GM19025 (cell line): ENCODE measurements around the gene ART1.
"Not testable (repeated sequence)": the region's sequence is repeated elsewhere in the genome, so short reads cannot be mapped to it uniquely, and the experiment has no call there.

ENCODE experiments used
- ATAC-seq: cut with Tn5 transposase; IDR thresholded peaks from one replicate; pipeline ENCODE4 v1.9.1; 2021; ENCODE audit warnings: mild to moderate bottlenecking, low read depth, moderate library complexity; ENCODE audit not compliant: unreplicated experiment

The ART1 gene

DNA sequence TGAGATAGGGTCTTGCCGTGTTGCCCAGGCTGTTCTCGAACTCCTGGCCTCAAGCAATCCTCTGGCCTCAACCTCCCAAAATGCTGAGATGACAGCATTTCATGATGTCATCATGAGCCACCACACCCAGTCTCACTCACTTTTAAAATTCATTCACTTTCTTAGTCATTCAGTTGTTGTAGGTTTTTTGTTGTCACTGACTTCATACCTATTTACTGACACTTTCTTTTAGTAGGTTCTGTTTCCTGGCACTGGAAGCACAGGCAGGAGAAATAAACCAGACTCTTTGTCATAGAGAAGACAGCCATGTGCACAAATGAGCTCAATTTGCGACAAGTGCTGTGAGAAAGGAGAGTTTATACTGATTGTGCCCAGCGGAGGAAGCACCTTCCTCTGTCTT is 13.6 kb upstream of the ART1 start:
- no peak for ATAC-seq

DNA sequence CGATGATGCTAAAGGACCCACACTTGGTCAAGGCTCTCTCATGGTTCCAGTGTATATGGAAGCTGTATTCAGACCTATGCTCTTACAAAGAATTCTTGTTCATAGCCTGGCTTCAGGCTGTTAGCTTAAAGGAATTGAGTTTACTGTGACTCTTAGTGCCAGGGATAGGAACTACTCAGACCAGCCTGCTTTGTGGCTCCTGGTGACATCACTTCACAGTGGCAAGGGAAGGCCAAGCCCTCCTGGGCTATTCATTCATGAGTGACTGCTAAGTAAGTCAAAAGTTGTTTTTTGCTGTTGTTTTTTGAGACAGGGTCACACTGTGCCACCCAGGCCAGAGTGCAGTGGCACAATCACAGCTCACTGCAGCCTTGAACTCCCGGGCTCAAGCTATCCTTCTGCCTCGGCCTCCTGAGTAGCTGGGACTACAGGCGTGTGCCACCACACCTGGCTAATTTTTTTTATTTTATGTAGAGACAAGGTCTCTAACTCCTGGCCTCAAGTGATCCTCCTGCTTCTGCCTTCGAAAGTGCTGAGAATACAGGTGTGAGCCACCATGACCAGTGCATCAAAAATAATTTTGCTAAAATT is 12.8 kb upstream of the ART1 start:
- ATAC-seq = no peak

DNA sequence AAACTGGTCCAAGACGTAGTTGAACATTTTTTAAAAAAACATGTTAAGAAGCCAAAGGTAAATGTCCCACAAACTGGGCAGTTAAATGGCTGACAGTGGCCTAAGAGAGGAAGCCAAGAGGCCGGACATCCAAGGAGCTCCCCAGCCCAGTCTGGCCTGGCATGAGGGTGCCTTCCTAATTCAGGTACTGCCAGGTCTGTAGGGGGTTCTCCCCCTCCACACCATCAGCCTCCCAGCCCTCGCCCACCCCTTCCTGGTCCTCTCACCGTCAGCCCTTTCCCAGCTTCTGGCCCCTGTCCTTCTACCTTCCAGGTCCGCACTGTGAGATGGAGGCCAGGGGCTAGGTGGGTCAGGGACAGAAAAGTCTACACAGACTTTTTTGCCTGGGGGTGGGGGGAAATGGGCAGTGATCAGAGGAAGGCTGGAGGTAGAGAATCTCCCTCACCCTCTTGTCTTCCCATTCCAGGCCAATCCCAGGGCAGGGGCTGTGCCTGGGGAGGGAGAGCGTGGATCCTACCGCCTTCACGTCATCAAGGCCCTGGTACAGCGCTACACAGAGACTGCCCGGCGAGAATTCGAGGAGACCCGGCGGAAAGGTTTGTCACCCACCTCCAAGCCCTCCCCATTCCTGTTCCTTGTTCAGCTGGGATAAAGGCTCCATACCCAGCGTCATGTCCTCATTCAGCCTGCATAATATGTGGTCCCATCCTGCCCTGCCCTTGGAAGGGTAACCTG is 9.1 kb upstream of the ART1 start:
- no peak for ATAC-seq

DNA sequence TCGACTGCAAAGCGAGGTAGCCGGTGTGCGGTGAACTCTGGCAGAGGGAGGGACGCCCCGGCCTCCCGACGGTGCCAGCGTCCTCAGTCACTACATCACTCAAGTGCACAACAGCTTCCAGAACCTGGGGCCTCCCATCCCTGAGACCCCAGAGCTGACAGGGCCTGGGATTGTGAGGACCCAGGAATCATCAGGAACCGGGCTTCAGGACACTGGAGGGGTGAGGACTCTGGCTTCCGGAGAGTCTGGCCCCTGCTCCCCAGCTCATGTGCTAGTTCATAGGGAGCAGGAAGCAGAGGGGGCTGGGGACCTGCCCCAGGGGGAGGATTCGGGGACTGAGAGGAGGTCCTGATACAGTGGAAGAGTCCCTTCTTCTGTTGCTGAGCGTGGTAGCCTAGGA is 7.7 kb upstream of the ART1 start:
- no peak for ATAC-seq

DNA sequence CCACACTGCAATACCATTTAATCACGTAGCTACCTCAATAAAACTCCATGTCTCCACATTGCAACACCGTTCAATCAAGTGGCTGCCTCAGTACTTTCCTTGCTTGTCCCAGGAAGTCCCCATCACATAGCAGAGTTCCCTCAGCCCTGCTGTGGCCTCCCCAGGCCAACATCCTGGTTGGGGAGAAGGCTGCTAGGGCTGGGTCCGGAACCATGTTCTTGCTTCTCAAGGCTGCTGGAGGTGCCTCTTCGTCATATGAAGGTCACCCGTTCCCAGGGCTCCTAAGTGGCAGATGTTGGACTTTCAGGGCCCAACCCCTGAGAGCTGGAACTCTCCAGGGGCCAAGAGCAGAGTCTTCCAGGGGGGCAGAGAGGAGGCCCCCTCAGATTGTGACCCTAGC is 6.4 kb upstream of the ART1 start:
- no peak for ATAC-seq

DNA sequence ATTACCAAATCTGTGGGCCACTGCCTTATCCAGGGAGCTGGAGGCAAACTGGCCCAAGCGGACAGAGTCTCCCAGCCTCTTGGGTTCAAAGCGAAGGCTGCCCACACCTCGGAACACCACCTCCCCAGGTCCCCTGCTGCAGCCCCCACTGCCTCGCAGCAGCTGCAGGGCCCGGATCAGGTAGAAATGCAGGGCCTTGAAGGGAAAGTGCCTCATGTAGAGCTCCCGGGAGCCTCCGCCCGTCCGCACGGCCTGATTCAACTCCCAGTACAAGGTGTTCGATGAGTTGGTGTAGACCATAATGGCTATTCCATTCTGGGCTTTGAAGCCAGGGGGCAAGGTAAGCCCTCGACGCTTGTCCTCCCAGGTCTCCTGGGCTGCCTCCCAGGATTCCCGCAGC is 5.1 kb upstream of the ART1 start:
- no peak for ATAC-seq

DNA sequence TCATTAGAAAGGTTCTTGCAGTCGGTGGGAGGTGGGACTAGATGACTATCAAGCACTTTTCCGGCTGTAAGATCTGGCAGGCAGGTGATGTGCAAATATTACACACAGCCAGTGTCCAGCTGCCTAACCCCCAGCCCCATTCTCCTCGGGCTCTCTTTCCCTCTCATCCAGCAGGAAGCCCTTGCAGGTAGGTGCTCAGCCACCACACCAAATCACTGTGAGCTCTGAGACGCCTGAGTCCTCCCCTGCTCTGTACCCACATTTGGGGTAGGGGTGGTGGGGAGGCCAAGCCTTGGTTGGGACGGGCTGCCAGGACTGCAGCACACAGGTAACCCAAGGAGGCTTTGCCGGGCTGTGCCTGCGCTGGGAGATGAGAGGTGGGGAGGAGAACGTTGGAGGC is 3.7 kb upstream of the ART1 start:
- ATAC-seq = no peak

DNA sequence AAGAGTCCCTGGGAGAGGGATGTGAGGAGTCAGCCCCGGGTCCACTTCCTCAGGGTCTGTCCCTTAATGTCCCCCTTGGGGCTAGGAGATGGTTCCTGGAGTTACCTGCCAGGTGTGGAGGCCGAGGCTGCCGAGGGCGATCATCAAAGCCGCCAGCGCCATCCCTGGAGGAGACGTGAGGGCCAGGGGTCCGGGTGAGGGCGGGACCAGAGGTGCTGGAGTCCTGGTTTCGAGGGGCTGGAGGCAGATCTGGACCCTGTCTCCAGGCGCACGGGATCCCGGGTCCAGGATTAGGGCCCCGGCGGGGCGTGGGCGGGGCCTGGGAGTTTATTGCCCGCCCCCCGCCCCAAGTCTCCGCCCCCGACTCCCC is 3.2 kb upstream of the ART1 start, which contains the start of gene ART5:
TSS of gene ART5 (minus strand) at position 292 of the 370 bp plus-strand sequence. CDS start at position 162, 130 bp downstream.
- no peak for ATAC-seq

DNA sequence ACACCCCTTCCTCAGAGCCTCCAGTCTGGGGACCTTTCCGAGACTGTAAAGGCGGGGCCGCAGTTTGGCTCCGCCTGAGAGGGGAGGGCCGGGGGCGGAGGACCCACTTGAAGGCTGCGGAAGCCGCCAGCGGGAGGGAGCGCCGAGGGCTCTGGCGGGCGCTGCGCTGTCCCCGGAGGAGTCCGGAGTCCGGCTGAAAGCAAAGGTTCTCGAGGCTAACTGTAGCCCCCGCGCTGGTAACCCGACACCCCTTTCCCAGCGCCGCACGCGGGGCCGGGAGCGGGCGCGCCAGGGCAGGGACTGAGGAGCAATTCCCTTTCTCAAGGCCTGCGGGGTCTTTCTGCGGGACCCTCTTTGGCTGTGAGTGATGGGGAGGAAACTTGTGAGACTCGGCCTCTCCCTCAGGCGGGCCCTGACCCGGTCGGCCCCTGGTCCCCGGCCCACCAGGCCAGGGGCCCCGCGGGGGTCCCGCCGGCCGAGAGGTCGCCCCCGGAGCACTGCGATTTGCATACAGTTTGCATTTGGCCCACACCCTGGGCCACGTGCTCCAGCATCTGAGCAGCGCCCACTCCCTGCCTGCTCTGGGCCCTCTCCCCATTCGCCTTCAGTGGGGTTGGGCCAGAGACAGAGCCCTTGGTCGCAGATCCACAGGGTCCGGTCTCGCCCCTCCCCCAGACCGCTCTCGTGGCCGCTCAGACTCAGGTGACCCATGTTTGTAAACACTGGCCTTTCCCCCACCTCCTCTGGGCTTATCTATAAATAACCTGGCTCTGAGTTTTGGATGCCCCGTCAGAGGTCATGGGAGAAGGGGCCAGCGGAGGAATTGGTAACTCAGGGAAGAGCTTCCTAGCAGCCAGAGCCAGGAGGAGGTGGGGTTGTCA is 2.6 kb upstream of the ART1 start:
- no peak for ATAC-seq

DNA sequence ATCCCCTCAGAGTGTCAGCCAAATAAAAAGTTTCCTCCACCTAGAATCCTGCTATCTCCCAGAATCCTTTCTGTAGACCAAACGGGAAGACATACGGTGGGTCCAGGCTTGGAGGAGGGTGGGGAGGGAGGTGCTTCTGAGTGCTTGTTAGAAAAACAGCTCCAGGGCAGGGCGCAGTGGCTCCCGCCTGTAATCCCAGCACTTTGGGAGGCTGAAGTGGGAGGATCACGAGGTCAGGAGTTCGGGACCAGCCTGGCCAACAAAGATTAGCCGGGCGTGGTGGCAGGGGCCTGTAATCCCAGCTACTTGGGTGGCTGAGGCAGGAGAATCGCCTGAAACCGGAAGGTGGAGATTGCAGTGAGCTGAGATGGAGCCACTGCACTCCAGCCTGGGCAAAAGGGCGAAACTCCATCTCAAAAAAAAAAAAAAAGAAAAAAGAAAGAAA is 1.8 kb upstream of the ART1 start:
- not testable (repeated sequence) for ATAC-seq

DNA sequence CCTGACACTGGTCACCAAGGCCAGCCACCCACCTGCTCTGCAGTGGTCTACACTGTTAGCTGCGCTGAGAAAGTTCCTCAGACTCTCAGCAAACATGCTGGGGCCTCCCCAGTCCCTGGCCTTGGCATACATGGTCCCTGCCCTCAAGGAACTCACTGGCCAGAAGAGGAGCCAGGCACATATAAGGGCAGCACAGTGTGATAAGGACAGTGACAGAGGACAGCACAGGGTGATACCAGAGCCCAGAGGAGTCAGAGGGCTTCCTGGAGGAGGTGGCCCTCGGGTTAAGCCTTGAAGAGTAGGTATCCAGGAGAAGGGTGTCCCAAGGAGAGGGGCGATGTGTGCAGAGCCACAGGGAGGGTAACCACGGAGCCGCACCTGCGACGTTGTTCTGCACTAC is 624 bp downstream of the ART1 start:
- ATAC-seq = no peak

DNA sequence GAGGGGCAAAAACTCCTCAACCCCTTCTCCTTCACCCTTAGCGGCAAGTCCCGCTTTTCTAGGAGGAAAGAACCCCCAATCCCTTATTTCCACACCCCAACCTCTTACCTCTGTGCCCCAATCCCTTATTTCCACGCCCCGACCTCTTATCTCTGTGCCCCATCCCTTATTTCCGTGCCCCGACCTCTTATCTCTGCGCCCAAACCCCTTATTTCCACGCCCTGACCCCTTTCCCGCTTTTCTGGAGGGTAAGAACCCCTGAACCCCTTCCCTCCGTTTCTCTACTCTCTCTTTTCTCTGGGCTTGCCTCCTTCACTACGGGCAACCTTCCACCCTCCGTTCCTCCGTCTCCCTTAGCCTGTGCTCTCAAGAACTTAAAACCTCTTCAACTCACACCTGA is 3.9 kb downstream of the ART1 start:
- not testable (repeated sequence) for ATAC-seq

DNA sequence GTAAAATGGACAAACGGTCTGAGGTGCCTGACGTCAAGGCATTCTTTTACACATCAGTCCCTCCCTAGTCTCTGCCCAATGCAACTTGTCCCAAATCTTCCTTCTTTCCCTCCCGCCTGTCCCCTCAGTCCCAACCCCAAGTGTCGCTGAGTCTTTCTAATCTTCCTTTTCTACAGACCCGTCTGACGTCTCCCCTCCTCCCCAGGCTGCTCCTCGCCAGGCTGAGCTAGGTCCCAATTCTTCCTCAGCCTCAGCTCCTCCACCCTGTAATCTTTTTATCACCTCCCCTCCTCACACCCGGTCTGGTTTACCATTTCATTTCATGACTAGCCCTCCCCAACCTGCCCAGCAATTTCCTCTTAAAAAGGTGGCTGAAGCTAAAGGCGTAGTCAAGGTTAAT is 4.4 kb downstream of the ART1 start:
- ATAC-seq = not testable (repeated sequence)

DNA sequence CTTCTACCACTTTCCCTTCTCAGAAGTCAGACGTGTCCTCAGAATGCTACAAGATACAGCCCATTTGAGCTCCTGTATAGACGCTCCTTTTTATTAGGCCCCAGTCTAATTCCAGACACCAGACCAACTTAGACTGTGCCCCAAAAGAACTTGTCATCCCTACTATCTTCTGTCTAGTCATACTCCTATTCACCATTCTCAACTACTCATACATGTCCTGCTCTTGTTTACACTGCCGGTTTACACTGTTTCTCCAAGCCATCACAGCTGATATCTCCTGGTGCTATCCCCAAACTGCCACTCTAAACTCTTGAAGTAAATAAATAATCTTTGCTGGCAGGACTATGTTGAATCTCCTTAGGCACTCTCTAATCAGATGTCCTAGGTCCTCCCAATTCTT is 7.6 kb downstream of the ART1 start:
- ATAC-seq = not testable (repeated sequence)

DNA sequence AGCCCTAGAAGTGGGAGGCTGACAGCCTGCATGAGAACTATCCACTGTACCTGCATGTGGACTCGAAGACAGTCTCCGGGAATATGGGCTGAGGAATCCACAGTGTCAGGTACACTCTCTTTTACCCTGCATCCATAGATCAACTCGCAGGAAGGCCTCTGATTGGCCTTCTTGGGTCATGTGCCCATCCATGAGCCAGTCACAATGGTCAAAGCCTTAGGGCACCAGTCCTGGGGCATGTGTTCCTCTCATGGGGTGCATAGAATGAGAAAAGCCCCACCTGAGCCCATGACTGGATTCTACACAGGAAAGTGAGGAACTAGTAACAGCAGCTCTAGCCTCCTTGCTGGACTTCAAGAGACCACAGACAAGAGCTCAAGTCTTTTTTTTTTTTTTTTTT is 10.6 kb downstream of the ART1 start:
- no peak for ATAC-seq

DNA sequence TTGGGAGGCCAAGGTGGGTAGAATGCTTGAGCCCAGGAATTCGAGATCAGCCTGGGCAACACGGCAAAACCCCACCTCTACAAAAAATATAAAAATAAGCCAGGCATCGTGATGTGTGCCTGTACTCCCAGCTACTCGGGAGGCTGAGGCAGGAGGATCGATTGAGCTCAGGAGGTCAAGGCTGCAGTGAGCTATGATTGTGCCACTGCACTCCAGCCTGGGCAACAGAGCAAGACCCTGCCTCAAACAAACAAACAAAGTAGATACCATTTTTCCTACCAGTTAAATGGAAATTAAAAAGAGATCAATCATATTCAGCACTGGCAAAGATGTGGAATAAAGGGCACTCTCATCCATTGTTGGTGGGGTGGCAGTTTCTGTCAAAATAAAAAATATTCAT is 12.4 kb downstream of the ART1 start:
- ATAC-seq = not testable (repeated sequence)

DNA sequence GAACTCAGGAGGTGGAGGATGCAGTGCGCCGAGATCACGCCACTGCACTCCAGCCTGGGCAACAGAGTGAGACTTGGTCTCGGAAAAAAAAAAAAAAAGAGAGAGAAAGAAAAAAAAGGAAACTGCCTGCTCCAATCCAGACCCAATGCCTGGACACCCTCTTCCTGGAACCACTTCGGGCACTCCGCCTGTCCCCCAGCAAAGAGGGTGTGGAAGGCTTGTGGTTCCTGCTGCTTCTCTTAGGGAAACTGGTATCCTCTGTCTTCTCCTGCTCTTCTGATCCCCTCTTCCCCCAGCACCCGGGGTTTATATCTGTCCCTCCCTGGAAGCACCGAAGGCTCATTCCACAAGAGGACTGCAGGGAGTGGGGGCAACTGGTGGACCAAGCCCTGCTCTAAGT is 13.3 kb downstream of the ART1 start:
- no peak for ATAC-seq

DNA sequence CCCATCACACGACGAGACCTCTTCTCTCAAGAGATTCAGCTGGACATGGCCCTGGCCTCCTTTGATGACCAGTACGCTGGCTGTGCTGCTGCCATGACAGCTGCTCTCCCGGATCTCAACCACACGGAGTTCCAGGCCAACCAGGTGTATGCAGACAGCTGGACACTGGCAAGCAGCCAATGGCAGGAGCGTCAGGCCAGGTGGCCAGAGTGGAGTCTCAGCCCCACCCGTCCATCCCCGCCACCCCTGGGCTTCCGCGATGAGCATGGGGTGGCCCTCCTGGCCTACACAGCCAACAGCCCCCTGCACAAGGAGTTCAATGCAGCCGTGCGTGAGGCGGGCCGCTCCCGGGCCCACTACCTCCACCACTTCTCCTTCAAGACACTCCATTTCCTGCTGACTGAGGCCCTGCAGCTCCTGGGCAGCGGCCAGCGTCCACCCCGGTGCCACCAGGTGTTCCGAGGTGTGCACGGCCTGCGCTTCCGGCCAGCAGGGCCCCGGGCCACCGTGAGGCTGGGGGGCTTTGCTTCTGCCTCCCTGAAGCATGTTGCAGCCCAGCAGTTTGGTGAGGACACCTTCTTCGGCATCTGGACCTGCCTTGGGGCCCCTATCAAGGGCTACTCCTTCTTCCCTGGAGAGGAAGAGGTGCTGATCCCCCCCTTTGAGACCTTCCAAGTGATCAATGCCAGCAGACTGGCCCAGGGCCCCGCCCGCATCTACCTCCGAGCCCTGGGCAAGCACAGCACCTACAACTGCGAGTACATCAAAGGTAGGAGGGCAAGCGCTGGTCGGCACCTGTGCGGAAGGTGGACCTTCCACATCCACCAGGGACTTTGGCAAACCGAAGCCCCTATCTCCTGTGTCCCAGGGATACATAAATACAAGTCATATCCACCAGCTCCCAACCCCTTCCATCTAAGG is 14.9 kb downstream of the ART1 start:
- no peak for ATAC-seq

DNA sequence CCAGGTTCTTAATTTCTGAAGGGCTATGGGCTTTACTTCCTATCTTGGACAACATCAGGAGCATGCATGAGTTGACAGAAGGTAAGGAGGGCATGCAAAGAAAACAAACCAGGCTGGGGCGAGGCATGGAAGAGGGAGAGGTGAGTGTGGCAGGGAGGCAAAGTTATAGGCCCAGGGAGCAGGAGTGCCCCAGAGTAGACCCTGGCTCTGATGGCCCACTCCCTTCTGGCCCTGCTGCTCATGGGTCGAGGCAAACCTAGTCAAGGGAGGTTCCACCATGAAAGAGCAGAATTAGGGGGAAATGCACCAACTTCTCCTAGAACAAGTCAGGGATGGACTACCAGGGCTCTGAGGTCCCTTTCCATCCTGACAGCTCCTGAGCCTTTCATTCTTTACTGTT is 16.0 kb downstream of the ART1 start:
- ATAC-seq = no peak

DNA sequence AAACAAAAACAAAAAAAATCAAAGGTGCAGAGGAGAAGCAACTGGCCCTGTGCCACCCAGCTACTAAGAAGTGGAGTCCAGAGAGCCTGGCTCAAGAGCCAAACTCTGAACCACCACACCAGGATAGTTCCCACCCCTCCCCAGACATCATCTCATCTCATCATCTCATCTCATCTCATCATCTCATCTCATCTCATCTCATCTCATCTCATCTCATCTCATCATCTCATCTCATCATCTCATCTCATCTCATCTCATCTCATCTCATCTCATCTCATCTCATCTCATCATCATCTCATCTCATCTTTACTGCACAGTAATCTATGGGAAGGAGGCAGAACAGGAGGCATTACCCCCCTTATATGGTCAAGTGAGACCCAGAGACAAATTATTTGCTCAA is 17.9 kb downstream of the ART1 start:
- no peak for ATAC-seq
